Measurements from ENCODE around the gene CTNNA3.

The CTNNA3 gene

GRCh38 chr10:66786709-66787108, 909.3 kb downstream of the CTNNA3 start:
- DNase-seq, result no peak

- DNase-seq, result no peak
Observed at GRCh38 chr10:66784770-66785169, 911.2 kb downstream of the CTNNA3 start.

GRCh38 chr10:66783316-66783715, 912.7 kb downstream of the CTNNA3 start:
- DNase-seq, result no peak

GRCh38 chr10:66782776-66783175, 913.2 kb downstream of the CTNNA3 start:
- no peak for DNase-seq

- DNase-seq, result no peak
Observed at GRCh38 chr10:66782144-66782543, 913.9 kb downstream of the CTNNA3 start.

GRCh38 chr10:66780796-66781195, 915.2 kb downstream of the CTNNA3 start:
- no peak for DNase-seq

GRCh38 chr10:66778351-66778750, 917.6 kb downstream of the CTNNA3 start:
- no peak for DNase-seq

- DNase-seq, result no peak
Observed at GRCh38 chr10:66777665-66778064, 918.3 kb downstream of the CTNNA3 start.

- no peak for DNase-seq
Observed at GRCh38 chr10:66773472-66773817, 922.5 kb downstream of the CTNNA3 start.

GRCh38 chr10:66772548-66773471, 923.2 kb downstream of the CTNNA3 start:
- DNase-seq, result no peak

- no peak for DNase-seq
Observed at GRCh38 chr10:66767707-66768106, 928.3 kb downstream of the CTNNA3 start.

GRCh38 chr10:66762218-66762729, 933.7 kb downstream of the CTNNA3 start:
- no peak for DNase-seq

- DNase-seq, result no peak
Observed at GRCh38 chr10:66760941-66761340, 935.1 kb downstream of the CTNNA3 start.

GRCh38 chr10:66755474-66755873, 940.5 kb downstream of the CTNNA3 start:
- no peak for DNase-seq

- no peak for DNase-seq
Observed at GRCh38 chr10:66752714-66753113, 943.3 kb downstream of the CTNNA3 start.

- no peak for DNase-seq
Observed at GRCh38 chr10:66748217-66748616, 947.8 kb downstream of the CTNNA3 start.

GRCh38 chr10:66747451-66747850, 948.5 kb downstream of the CTNNA3 start:
- DNase-seq, result no peak

GRCh38 chr10:66746711-66747110, 949.3 kb downstream of the CTNNA3 start:
- no peak for DNase-seq

GRCh38 chr10:66746246-66746645, 949.7 kb downstream of the CTNNA3 start:
- no peak for DNase-seq

GRCh38 chr10:66744915-66745314, 951.1 kb downstream of the CTNNA3 start:
- DNase-seq, result no peak

GRCh38 chr10:66737241-66737640, 958.8 kb downstream of the CTNNA3 start:
- DNase-seq, result no peak

GRCh38 chr10:66723608-66724400, 972.2 kb downstream of the CTNNA3 start:
- no peak for DNase-seq

- no peak for DNase-seq
Observed at GRCh38 chr10:66719483-66719882, 976.5 kb downstream of the CTNNA3 start.
